Stimulated activated naive CD4-positive, alpha-beta T cell treated with Interleukin-2 at 50 U/mL for 16 hours (primary cell): Measurements from ENCODE around the gene INPP4A.
A peak's percentile ranks its signal among the peaks of the same experiment; 100 is the strongest.
"Not testable (repeated sequence)": the region's sequence is repeated elsewhere in the genome, so short reads cannot be mapped to it uniquely, and the experiment has no call there.

Source experiments
- DNase-seq: peaks from one replicate; lab custom pipeline; 2025; lab: John Stamatoyannopoulos, UW

Gene INPP4A

DNA sequence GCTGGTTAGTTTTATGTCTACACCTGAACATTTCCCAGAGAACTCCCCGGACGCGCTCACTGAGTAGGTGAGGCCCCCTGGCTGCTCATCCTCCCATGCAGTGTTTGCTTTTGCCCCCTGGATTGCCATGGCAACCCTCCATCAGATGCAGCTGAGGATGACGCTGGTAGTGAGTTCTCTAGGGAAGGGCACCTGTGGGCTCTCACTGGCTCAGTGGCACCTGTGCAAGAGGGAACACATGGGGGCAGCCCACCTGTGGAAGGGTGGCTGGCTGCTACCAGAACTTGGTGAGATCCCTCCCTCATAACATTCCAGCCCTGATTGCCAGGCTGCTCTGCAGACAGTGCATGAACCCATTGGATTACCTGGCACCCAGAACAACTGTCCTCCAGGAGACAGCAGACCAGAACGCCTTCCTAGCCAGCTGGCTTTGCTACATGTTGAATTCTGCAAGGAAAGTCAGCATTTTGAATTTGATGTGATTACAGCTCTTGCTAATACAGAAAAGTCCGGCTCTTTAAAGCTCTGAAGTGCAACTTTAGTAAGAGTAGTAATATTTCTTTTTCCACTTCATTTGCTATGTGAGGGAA is 142.0 kb downstream of the INPP4A start:
- no peak for DNase-seq

DNA sequence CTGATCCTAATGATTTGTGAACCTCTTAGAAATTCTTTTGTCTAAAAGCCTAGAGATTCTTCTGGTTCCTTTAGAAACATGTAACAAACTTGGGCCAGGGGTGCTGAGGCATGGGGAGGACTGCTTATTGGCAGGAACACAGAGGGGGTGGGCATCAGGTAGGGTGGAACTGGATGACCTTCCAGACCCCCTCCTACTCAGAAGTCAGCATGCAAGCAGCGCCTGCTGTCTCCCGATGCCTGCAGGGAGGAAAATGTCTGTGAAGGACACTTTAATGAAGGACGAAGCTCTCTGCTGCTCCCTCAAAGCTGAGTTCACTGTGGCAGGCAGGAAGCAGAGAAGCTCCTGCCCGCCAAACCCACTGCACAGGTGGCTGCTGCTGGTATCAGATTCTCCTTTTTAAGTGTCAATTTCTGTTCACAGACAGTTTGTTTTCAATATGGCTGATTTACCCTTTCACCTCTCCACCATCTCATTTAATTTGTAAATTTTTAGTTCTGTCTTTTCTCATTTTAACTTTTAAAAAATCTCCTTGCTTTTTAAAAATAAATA is 144.3 kb downstream of the INPP4A start:
- DNase-seq, result no peak

DNA sequence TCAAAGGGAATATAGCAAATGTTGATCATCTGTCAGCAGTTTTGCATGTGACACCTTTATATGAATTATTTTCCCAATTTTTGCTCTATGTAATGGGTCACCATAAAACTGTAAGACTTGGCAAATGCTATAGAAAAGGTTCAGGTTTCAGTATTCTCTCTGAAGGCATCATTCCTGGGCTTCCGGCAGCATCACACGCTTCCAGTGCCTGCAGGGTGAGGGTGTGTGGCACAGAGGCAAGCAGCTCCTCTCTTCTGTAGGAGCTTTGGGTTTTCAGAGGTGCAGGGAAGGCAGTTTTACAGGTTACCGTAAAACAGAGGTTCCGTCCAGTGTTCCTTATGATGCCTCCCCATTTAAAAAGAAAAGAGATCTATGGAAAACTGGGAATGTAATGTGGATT is 144.8 kb downstream of the INPP4A start:
- no peak for DNase-seq

DNA sequence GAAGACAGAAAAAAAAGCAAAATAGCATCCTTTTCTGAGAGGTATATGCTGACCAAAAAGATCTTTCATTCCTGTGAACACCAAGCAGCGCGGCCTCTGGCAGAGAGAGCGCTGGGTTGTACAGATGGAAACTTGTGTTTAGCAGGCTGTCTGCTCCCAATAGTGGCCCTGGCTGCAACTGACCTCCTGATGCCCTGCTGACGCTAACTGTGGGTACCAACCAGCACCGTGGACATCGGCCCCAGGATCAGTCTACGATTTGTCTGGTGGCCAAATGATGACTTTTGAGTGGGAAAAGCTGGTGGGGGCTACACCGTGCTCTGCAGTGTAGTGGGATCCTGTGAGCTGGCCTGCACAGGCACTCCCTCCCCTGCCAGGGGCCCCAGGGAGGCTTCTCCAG is 147.9 kb downstream of the INPP4A start:
- DNase-seq, result no peak

DNA sequence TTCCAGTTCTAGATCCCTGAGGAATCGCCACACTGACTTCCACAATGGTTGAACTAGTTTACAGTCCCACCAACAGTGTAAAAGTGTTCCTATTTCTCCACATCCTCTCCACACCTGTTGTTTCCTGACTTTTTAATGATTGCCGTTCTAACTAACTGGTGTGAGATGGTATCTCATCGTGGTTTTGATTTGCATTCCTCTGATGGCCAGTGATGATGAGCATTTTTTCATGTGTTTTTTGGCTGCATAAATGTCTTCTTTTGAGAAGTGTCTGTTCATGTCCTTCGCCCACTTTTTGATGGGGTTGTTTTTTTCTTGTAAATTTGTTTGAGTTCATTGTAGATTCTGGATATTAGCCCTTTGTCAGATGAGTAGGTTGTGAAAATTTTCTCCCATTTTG is 150.0 kb downstream of the INPP4A start:
- DNase-seq, result not testable (repeated sequence)

DNA sequence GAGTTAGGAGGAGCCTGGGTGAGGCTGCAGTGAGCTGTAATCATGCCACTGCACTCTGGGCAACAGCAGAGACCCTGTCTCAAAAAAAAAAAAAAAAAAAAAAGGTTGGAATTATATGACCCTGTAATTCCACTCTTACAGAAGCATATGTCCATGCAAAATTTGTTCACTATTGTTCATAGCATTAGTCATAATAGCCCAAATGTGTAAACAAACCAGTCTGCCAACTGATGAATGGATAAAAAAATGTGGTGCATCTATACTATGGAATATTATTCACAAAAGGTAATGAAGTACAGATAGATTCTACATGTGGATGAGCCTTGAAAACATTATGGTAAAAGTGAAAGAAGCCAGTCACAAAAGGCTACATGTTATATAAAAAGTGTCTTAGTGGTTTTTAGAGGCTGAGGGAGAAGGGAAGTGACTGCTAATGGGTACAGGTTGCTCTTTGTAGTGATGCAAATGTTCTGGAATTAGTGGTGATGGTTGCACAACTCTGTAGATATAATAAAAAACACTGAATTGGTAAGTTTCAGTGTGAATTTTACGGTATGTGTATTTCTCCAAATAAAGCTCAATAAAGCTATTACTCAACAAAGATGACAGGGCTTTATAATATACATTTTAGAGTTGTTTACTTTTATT is 154.2 kb downstream of the INPP4A start:
- no peak for DNase-seq

DNA sequence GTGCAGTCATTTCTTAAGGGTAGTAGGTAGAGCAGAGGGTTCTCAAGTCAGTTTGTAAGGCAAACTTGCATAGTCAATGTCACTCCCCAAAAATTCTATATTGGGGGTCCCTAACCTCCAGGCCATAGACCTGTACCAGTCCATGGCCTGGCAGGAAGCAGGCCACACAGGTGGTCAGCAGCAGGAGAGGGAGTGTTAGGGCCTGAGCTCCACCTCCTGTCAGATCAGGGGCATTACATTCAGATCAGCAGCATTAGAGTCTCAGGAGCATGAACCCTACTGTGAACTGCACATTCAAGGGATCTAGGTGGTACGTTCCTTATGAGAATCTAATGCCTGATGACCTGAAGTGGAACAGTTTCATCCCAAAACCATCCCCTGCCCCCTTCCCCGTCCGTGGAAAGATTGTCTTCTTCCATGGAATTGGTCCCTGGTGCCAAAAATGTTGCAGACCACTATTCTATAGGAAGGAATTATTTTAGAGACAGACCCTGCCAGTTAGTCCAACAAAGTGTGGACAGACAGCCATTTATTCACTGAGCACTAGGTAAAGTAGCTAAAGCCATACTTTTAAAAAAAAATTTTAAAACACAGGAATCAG is 157.0 kb downstream of the INPP4A start:
- no peak for DNase-seq

DNA sequence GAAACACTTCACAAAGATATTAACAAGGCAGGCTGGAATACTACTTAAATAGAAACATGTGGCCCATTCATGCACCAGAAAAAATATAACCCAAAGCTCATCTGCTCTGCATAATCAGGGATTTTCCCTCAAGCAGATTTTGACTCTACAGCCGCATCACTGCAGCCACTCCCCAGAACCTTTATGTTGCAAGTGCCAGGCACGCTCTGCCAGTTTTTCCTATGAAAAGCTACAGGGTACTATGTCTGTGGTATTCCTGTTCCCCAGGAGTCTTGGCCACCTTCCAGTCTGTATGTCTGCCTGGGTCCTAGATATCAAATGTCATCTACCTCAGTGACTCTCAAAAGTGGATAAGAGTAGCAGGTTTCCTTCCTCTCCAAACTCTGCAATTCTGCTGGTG is 159.9 kb downstream of the INPP4A start:
- DNase-seq, result no peak

DNA sequence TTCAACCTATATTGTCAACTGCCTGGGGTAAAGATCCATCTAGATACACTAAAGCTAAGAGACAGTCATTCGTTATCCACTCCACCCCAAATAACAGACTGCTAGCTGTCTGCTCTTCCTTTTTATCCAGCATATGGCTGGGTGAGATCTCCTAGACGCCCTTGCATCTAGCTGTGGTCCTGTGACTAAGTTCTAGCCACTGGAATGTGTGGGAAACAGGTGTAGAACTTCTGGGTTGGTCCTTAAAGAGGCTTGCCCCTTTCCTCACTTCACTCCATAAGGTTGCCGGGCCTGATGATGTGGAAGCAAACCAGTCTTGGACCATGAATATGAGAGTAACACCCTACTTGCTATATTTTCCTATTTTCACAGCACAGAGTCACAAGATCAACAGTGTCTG is 160.4 kb downstream of the INPP4A start:
- DNase-seq, result no peak

DNA sequence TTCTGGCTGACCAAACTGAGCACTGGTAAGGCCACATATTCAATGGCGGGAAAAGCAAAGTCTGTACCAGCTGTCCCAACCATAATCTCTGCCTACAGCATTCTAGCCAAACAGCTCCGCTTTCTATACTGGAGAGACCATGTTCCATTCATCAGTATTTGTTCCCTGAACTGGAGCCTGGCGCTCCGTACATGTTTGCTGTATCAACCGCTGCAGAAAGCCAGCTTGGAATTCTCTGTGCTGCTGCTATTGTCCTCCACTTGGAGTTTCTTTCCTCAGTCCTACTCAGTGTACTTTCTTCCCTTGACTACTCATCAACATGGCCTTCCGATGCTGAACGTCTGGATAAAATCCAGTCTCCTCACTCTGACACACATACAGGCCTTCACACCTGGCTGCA is 161.8 kb downstream of the INPP4A start:
- DNase-seq, result no peak

DNA sequence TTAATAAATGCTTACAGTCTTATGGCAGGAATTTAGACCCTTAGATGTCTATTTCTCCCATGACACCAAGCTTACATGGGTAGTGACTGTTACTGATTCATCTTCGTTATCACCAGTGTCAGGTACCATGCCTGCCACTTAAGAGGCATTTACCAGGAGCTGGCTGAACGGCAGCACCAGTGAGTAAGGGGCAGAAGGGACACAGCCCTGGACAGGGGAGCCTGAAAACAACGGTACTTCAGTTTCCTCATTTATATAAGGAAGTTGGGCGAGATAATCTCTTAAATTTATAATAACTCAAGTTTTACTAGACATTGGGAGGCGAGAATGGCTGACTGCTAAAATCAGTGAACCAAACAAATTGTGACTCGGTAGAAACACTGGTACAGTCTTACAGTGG is 162.4 kb downstream of the INPP4A start:
- DNase-seq, result no peak

DNA sequence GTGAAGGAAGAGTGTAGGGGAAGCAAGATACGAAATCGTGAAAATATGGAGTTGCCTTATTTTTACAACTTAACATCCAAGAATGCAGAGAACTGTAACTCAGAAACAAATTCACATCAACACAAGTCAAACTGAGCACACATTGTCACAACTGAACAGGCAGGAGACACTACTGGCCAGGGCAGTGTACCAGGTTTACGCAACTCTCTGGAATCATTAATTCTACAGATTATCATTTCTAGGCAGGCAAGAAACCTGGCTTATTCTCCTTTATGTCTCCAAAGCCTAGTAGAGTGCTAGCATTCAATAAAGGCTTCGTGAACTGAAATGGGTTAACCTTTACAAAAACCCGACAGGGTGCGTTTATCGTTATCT is 163.1 kb downstream of the INPP4A start:
- DNase-seq, result no peak

DNA sequence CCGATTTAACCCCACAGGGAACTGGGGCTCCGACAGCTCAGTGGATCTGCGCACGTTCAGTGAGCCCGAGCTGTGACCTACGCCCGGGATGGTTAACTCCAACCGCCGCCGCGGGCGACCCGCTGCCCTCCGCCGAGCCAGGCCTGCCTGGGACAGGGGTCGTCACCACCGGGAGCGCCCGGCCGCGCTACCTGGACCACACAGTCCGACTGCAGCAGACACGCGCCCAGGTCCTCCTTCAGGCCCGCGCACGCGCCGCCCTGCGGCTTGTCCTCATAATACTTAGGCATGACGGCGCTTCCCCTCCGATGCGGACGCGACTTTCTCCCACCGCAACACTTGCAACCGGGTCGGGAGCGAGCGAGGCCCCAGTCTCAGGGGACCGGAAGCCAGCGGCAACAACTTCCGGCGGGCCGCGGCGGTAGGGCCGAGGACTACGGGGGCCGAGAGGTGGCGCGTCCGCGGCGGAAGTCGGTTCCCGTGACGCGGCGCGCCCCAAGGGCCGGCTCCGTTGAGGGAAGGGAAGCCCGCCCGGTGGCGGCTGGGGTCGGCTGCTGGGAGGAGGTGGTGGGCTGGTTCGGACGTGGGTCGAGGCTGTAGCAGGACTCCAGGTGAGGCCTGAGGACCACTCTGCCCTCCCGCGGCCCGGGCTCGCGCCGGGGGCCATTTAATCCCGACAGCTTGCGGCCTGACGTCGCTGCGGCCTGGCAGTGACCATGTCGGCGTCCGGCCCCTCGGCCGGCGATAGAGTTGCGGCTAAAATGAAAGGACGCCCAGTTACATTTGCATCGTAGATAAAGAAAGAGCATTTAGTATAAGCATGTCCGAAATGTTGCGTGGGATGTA is 163.7 kb downstream of the INPP4A start, which contains the start of the genes COA5 and UNC50:
TSS of gene COA5 (minus strand) at position 397 of the 846 bp plus-strand sequence. CDS start at position 290, 107 bp downstream.
TSS of gene UNC50 (plus strand) at position 474 of the 846 bp plus-strand sequence. CDS start 1,171 bp downstream, outside the sequence.
- DNase-seq, result peak; percentile 91

DNA sequence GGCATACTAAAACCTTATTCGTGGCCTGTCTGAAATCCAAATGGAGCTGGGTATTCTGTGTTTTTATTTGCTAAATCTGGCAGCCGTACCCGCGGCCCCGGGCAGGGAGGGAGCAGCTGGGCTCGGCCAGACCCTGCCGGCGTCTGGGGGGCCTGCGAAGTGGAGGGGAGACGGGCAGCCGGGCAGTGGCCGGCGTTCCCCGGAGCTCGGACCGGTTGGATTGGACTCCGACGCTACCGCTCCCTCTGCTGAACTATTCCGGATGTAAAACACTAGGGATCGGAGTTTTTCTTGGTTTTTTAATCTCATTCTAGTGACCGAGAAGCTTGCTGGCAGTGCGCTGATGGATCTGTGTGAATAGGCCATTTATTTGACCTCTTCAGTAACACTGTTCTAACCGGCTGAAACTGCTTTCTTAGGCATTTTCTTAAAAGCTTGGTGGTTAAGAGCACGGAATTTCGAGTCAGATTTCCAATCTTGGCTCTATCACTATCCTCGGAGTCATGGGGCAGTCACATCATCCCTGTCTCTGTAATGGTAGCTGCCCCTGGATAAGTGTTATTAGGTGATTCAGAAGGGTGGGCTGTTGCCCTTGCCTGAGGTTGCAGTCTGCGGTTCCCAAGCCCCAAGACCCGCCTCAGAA is 164.4 kb downstream of the INPP4A start:
- DNase-seq, result no peak

DNA sequence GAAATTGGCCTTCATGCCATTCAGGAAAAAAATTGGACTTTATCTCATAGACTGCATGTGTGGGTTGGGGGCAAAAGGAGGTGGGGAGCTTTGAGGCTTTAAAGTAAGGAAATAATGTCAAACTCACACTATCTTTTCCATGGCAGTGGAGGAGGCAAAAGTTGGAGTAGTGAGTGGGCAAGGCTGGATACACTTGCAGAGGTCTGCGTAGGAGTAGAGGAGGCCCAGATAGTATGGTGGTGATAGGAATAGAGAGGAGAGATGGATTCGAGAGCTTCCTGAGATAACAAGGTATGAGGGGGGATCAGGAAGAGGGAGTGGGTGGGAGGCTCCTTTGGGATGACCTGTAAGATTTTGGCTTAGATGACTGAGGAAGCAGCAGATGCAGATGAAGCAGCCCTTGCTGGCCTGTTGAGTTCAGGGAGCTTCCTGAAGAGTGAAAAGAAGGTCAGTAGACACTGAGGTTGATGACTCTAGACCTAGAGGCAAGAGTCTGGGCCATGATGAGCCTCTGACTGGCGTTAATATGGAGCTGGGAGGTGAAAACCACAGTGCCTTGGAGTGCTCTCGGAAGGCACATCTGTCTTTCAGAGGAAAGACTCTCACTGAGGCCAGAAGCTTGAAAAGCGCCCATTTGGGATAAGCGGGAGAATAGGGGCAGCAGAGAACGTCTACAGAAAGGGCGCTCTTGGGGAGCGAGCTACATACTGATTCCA is 169.5 kb downstream of the INPP4A start:
- no peak for DNase-seq

DNA sequence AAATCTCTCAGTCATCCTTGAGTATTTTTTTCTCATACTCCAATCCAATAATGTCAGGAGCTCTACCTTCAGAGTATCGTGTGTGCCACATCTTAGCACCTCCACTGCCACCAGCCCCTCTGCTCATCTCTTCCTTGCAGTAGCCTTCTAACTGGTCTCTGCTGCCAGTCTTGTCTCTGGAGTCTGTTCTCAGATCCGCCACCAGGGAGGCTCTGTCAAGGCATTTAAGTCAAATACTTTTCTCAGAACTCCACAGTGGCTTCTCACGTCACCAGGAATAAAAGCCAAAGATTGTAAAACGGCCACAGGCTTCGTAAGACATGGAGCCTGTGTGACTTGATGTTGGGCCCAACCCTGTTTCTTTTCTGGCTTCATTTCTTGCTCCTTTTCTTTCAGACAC is 170.8 kb downstream of the INPP4A start:
- no peak for DNase-seq

DNA sequence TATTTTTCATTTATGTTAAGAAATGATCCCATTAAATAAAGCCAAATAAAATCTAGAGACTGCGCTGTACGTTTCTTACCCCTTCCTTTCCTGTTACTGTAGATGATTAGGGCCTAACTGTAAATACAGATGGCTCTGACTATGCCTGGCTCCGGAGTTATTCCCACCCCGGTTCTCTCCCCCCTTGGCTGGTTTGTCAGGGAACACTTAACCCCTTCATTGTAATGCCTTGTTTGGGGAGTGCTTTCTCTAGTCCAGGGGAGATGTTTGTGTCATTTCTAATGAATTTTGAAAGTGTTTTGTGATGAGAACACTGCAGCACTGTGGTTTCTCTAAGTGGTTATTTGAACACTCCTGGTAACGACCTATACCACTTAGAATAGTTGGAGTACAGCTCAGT is 172.5 kb downstream of the INPP4A start:
- DNase-seq, result no peak

DNA sequence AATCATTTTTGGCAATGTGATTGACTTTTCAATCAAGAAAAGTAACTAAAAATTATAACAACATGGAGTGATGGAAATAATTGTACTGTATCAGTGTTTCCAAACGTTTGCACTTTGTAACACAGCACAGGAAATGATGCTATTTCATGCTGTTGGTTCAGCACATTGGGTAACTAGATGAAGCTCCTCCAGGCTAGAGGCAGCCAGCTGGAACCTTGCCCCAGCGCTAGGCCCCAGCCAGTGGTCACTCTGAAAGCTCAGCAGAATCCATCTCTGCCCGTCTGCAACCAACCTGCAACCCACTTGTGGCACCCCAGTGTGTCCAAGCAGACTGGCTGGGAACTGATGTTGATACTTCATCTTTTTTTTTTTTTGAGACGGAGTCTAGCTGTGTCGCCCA is 179.0 kb downstream of the INPP4A start:
- DNase-seq, result no peak

DNA sequence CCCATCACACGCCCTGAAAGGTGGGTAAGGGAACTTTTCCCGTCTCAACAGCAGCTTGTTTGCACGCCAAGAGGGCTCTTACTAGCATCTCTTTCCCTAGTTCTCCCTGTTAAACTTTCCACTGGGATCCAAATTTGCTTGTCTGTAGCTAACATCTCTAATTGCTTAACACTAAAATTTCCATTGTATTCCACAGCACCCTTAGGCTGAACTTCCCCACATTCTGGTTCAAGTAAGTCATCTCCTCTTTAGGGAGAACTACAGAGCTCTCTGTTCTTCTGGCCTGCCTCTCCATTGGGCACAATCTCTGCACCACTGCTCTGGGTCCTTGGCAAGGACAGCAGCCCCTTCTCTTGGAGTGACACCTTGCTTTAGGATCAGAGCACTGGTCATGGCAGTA is 187.7 kb downstream of the INPP4A start:
- DNase-seq, result no peak

DNA sequence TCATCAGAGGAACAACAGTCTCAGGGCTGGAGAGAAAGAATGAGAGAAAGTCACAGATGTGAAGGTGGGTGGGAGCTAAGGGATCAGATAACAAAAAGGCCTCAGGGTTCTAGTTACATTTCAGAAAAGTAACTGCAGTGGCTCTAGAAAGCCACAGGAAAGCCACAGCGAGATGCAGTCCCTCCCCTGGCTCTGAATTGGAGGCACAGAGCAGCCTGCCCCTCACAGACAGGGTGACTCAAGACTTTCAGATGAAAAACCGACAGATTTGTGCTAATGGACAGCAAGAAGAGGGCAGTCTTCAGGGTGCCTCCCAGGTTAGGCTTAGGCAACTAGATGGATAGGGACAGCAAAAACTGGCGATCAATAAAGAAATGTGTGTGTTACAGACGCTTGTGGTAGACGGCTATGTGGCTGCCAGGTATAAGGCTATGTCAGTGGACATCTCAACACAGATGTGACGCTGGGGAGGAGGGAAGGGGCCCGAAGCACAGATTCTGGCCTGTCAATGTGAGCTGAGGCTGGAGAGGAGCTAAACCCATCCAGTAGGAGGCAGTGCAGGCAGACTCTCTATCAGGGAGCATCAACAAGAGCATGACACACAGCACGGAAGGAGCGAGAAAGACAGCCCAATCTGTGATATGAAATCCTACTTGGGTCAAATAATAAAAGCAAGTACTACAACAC is 189.9 kb downstream of the INPP4A start:
- peak; percentile 42 for DNase-seq
